ENCODE measurements around the gene BCL11B.

Gene BCL11B

GRCh38 chr14:99263564-99264330 is 8.2 kb downstream of the BCL11B start:
- no peak overlapping the region for H2BK120ac ChIP-seq (ENCODE audit: low read depth, low read length)
- no peak overlapping the region for H2AK5ac ChIP-seq (ENCODE audit: low read length, severe bottlenecking)
- H3K18ac ChIP-seq (ENCODE audit: low read depth in 1 of 2, low read length in 2 of 2), result no peak overlapping the region
- no peak overlapping the region for H2BK12ac ChIP-seq (ENCODE audit: low read length in 2 of 2)
- no peak for DNase-seq
- no peak overlapping the region for H3K4ac ChIP-seq (ENCODE audit: low read depth in 1 of 2, low read length in 2 of 2)
- peaks cover 66 to 76% of the 10 kb centered on the region in 2 experiments for H3K27me3 ChIP-seq (ENCODE audit: control insufficient read depth in 1 of 2, insufficient read depth in 1 of 2, low read length in 2 of 2)
- no peaks in the 10 kb centered on the region for H3K36me3 ChIP-seq (ENCODE audit: control insufficient read depth in 1 of 2, insufficient read depth in 2 of 2, low read depth in 1 of 2, low read length in 2 of 2)
- no peak overlapping the region for H2BK15ac ChIP-seq (ENCODE audit: low read depth, poor library complexity, severe bottlenecking)
- peaks cover 2% of the 10 kb centered on the region for H3K4me1 ChIP-seq (ENCODE audit: control insufficient read depth, insufficient read depth, low read depth, low read length)
- H2AFZ ChIP-seq (ENCODE audit: low read depth, low read length), result no peak overlapping the region
- no peaks in the 10 kb centered on the region for H3K9me3 ChIP-seq (ENCODE audit: control insufficient read depth, low read length)
- no peak overlapping the region for H3K9ac ChIP-seq (ENCODE audit: low read length)
- 56% methylated on average over 7 of the region's 8 CpGs for WGBS
- H3K14ac ChIP-seq (ENCODE audit: low read length in 2 of 2), result no peak overlapping the region
- H4K8ac ChIP-seq (ENCODE audit: low read length), result no peak overlapping the region
- no peak overlapping the region for H3K4me3 ChIP-seq (ENCODE audit: insufficient read depth in 1 of 2, low read depth in 1 of 2, low read length in 2 of 2)
- no peak overlapping the region for H4K91ac ChIP-seq (ENCODE audit: low read length)
- H3K23ac ChIP-seq (ENCODE audit: low read length in 2 of 2), result no peak overlapping the region
- H3K27ac ChIP-seq (ENCODE audit: low read length, poor library complexity, severe bottlenecking), result no peak overlapping the region
- H3K4me2 ChIP-seq (ENCODE audit: low read length, poor library complexity, severe bottlenecking), result no peak overlapping the region
- H3K79me1 ChIP-seq (replicated peaks; ENCODE audit: low read length, poor library complexity, severe bottlenecking), result no peaks in the 10 kb centered on the region
- H2BK5ac ChIP-seq (ENCODE audit: low read depth, low read length, poor library complexity, severe bottlenecking), result no peak overlapping the region

GRCh38 chr14:99262977-99263448 is 9.0 kb downstream of the BCL11B start:
- Histone ChIP-seq H2BK12ac (ENCODE audit: low read length in 2 of 2) (no peak overlapping the region), H3K4ac (ENCODE audit: low read depth in 1 of 2, low read length in 2 of 2) (no peak overlapping the region)

GRCh38 chr14:99261912-99262787 is 9.8 kb downstream of the BCL11B start:
- Histone ChIP-seq H3K23ac (ENCODE audit: low read length in 2 of 2) (no peak overlapping the region), H3K9me3 (ENCODE audit: control insufficient read depth, low read length) (no peaks in the 10 kb centered on the region), H4K91ac (ENCODE audit: low read length) (no peak overlapping the region), H3K27me3 (ENCODE audit: control insufficient read depth in 1 of 2, insufficient read depth in 1 of 2, low read length in 2 of 2) (peaks cover 66 to 69% of the 10 kb centered on the region in 2 experiments), H2BK12ac (ENCODE audit: low read length in 2 of 2) (no peak overlapping the region), H3K4me1 (ENCODE audit: control insufficient read depth, insufficient read depth, low read depth, low read length) (no peaks in the 10 kb centered on the region), H2BK5ac (ENCODE audit: low read depth, low read length, poor library complexity, severe bottlenecking) (no peak overlapping the region), H4K8ac (ENCODE audit: low read length) (no peak overlapping the region), H3K4me3 (ENCODE audit: insufficient read depth in 1 of 2, low read depth in 1 of 2, low read length in 2 of 2) (no peak overlapping the region), H3K14ac (ENCODE audit: low read length in 2 of 2) (no peak overlapping the region), H2AFZ (ENCODE audit: low read depth, low read length) (no peak overlapping the region), H3K18ac (ENCODE audit: low read depth in 1 of 2, low read length in 2 of 2) (no peak overlapping the region), H3K4me2 (ENCODE audit: low read length, poor library complexity, severe bottlenecking) (no peak overlapping the region), H2BK120ac (ENCODE audit: low read depth, low read length) (no peak overlapping the region), H2BK15ac (ENCODE audit: low read depth, poor library complexity, severe bottlenecking) (no peak overlapping the region), H3K27ac (ENCODE audit: low read length, poor library complexity, severe bottlenecking) (no peak overlapping the region), H3K79me1 (replicated peaks; ENCODE audit: low read length, poor library complexity, severe bottlenecking) (no peaks in the 10 kb centered on the region), H3K4ac (ENCODE audit: low read depth in 1 of 2, low read length in 2 of 2) (no peak overlapping the region), H3K9ac (ENCODE audit: low read length) (no peak overlapping the region), H3K36me3 (ENCODE audit: control insufficient read depth in 1 of 2, insufficient read depth in 2 of 2, low read depth in 1 of 2, low read length in 2 of 2) (no peaks in the 10 kb centered on the region), H2AK5ac (ENCODE audit: low read length, severe bottlenecking) (no peak overlapping the region)
- WGBS, result 59% methylated on average over 18 of the region's 25 CpGs
- no peak for DNase-seq

More at GRCh38 chr14:99262977-99263448, 9.0 kb downstream of the BCL11B start:
- Histone ChIP-seq H2BK120ac (ENCODE audit: low read depth, low read length) (no peak overlapping the region), H2AFZ (ENCODE audit: low read depth, low read length) (no peak overlapping the region), H3K27me3 (ENCODE audit: control insufficient read depth in 1 of 2, insufficient read depth in 1 of 2, low read length in 2 of 2) (peaks cover 65 to 74% of the 10 kb centered on the region in 2 experiments), H3K23ac (ENCODE audit: low read length in 2 of 2) (no peak overlapping the region), H3K4me3 (ENCODE audit: insufficient read depth in 1 of 2, low read depth in 1 of 2, low read length in 2 of 2) (no peak overlapping the region), H2BK15ac (ENCODE audit: low read depth, poor library complexity, severe bottlenecking) (no peak overlapping the region), H3K9ac (ENCODE audit: low read length) (no peak overlapping the region), H4K8ac (ENCODE audit: low read length) (no peak overlapping the region), H3K14ac (ENCODE audit: low read length in 2 of 2) (no peak overlapping the region), H3K9me3 (ENCODE audit: control insufficient read depth, low read length) (no peaks in the 10 kb centered on the region), H4K91ac (ENCODE audit: low read length) (no peak overlapping the region), H3K36me3 (ENCODE audit: control insufficient read depth in 1 of 2, insufficient read depth in 2 of 2, low read depth in 1 of 2, low read length in 2 of 2) (no peaks in the 10 kb centered on the region), H2BK5ac (ENCODE audit: low read depth, low read length, poor library complexity, severe bottlenecking) (no peak overlapping the region), H3K79me1 (replicated peaks; ENCODE audit: low read length, poor library complexity, severe bottlenecking) (no peaks in the 10 kb centered on the region), H3K4me2 (ENCODE audit: low read length, poor library complexity, severe bottlenecking) (no peak overlapping the region), H3K27ac (ENCODE audit: low read length, poor library complexity, severe bottlenecking) (no peak overlapping the region), H3K18ac (ENCODE audit: low read depth in 1 of 2, low read length in 2 of 2) (no peak overlapping the region), H2AK5ac (ENCODE audit: low read length, severe bottlenecking) (no peak overlapping the region), H3K4me1 (ENCODE audit: control insufficient read depth, insufficient read depth, low read depth, low read length) (no peaks in the 10 kb centered on the region)
- DNase-seq, result no peak
- WGBS, result 13% methylated on average over 9 of the region's 11 CpGs

Data from mesenchymal stem cell (in vitro differentiated cells and primary cell).